C4-2B (cell line): ENCODE measurements around the gene MAP2.

Experiments used
- H3K27ac ChIP-seq: fragments of 450-650 bp; 2 replicates; pipeline ENCODE4 v1.5.1; 2017
- ZFX ChIP-seq: fragments of 450-650 bp; IDR thresholded peaks from 2 replicates; pipeline ENCODE4 v1.6.1; 2017
- TF ChIP-seq, protein P1 (sequence below): fragments of 450-650 bp; conservative IDR thresholded peaks from 2 replicates; pipeline ENCODE4 v1.5.1; 2017; ENCODE audit warnings: mild to moderate bottlenecking

MAP2 gene

DNA sequence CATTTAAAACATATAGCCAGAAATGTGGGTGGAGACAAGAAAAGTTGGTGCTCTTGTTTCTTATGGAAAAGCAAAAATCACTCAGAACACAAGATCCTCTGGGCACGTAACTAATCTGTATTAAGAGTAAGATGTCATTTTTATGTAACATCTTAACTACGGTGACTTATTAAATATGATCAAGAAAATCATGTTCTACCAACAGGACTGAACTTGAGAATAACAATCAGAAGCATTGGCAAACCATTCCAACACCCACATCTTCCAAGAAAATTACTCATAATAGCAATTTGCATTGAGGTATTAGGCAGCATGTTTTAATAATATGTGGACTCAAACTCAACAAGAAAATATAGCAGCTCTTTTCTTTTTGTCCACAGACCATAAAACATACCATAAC, 21.6 kb downstream of the MAP2 start:
- TF ChIP-seq, protein P1, sequence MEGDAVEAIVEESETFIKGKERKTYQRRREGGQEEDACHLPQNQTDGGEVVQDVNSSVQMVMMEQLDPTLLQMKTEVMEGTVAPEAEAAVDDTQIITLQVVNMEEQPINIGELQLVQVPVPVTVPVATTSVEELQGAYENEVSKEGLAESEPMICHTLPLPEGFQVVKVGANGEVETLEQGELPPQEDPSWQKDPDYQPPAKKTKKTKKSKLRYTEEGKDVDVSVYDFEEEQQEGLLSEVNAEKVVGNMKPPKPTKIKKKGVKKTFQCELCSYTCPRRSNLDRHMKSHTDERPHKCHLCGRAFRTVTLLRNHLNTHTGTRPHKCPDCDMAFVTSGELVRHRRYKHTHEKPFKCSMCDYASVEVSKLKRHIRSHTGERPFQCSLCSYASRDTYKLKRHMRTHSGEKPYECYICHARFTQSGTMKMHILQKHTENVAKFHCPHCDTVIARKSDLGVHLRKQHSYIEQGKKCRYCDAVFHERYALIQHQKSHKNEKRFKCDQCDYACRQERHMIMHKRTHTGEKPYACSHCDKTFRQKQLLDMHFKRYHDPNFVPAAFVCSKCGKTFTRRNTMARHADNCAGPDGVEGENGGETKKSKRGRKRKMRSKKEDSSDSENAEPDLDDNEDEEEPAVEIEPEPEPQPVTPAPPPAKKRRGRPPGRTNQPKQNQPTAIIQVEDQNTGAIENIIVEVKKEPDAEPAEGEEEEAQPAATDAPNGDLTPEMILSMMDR: no peak
- no peak for TF ChIP-seq ZFX
- H3K27ac ChIP-seq: no peak overlapping the region

GRCh38 chr2:209451209-209451834, 27.5 kb downstream of the MAP2 start:
- no peak overlapping the region for H3K27ac ChIP-seq
- TF ChIP-seq ZFX: no peak
- TF ChIP-seq, protein P1: no peak

DNA sequence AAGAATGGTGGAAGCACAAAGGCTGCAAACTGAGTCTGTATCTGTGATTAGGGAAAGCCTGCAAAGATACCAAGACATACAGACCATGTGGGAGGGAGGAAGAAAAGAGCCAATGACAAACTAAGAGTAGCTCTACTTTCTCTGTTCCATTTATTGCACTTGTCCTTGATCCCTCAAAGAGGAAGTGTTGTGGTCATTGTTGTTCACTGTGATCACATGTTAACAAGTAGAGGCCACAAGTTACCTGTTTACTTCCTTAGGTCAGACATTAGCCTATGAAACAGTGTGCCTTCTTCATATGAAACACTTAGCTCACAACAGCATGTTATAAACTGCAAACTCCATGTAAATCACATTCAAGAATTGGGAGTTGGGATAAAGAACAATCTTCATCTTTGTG, 32.6 kb downstream of the MAP2 start:
- no peak for TF ChIP-seq ZFX
- TF ChIP-seq, protein P1: no peak
- H3K27ac ChIP-seq: no peak overlapping the region

GRCh38 chr2:209458008-209458979, 34.4 kb downstream of the MAP2 start:
- no peak overlapping the region for H3K27ac ChIP-seq
- no peak for TF ChIP-seq ZFX
- TF ChIP-seq, protein P1: no peak

DNA sequence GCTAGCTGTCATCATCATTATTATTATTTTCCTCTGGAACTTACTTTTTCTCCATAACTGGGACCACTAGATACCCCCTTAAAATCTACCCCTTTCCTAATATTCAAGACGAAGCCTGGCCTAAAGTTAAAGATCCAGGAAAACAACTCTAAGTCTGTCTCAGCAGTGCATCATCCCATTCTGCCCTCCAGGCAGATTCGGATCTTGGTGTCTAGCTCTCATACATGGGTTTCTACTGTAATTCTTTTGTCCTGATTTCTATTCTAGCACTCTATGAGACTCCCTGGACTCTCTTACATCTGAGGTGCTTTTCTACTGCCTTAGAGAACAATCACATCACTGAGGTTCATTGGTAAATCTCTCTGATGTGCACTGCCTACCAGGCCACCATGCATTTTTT, 35.5 kb downstream of the MAP2 start:
- TF ChIP-seq, protein P1: no peak
- TF ChIP-seq ZFX: no peak
- H3K27ac ChIP-seq: no peak overlapping the region

DNA sequence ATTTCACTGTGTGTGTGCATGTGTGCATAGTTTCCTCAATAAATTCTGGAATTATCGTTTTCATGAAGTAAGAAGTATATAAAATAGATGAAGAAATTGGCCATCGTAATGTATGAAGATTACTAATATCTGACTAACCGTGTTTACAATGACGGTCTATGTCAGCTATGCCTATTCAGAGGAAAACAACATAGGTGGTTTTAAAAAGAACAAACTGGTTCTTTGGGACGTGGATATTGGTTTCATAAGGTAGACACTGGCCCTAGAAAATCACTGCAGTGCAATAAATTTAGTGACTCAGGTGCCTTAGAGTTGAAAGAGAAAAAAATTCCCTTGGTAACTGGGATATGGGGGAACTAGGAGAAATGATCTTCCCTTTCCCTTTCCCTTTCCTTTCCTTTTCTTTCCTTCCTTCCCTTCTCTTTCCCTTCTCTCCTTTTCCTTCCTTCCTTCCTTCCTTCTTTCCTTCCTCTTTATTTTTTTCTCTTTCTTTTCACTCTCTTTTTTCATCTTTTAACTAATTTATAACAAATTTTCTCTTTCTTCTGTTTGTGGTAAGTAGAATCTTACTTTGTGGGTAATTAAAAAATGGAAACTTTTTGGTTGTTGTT, 36.4 kb downstream of the MAP2 start:
- H3K27ac ChIP-seq: no peak overlapping the region
- TF ChIP-seq, protein P1: no peak
- no peak for TF ChIP-seq ZFX

GRCh38 chr2:209463226-209463625, 39.4 kb downstream of the MAP2 start:
- no peak overlapping the region for H3K27ac ChIP-seq
- no peak for TF ChIP-seq ZFX
- TF ChIP-seq, protein P1: peak; percentile 30
